Kidney epithelial cell (primary cell): ENCODE data around the gene TIA1. TPM values are rescaled to one million over a fixed set of nuclear protein-coding genes. Genes with fewer than 3 reads are reported as not detected.
"Not testable (repeated sequence)": the region's sequence is repeated elsewhere in the genome, so short reads cannot be mapped to it uniquely, and the experiment has no call there.

ENCODE experiments used
- DNase-seq: peaks from one replicate; pipeline ENCODE4 v3.0.0-alpha.2; 2010; ENCODE audit warnings: low read depth
- H3K27me3 ChIP-seq: 2 replicates; pipeline ENCODE4 v1.6.0; 2011; ENCODE audit warnings: low read length; ENCODE audit not compliant: control insufficient read depth, insufficient read depth
- H3K36me3 ChIP-seq: 2 replicates; pipeline ENCODE4 v1.5.1; 2011; ENCODE audit warnings: low read length; ENCODE audit not compliant: control insufficient read depth, insufficient read depth
- H3K4me3 ChIP-seq: 2 replicates; pipeline ENCODE4 v1.5.1; 2011; ENCODE audit warnings: low read depth, mild to moderate bottlenecking, control low read depth, low read length
- total RNA-seq: library from RNA; depleted of rRNA; stranded (reverse); fragments of >200 nt; gene quantifications from 2 replicates; pipeline ENCODE4 v1.2.3, GENCODE V29; 2015
- TF ChIP-seq, protein P1 (sequence below): IDR thresholded peaks from 2 replicates; pipeline ENCODE4 v1.5.1; 2011; ENCODE audit warnings: mild to moderate bottlenecking, moderate library complexity, low read length, control low read depth, inconsistent platforms; ENCODE audit not compliant: insufficient read depth, poor library complexity, severe bottlenecking

Gene TIA1
- total RNA-seq, 1 donor from 2014 or later = 64.6 TPM

DNA sequence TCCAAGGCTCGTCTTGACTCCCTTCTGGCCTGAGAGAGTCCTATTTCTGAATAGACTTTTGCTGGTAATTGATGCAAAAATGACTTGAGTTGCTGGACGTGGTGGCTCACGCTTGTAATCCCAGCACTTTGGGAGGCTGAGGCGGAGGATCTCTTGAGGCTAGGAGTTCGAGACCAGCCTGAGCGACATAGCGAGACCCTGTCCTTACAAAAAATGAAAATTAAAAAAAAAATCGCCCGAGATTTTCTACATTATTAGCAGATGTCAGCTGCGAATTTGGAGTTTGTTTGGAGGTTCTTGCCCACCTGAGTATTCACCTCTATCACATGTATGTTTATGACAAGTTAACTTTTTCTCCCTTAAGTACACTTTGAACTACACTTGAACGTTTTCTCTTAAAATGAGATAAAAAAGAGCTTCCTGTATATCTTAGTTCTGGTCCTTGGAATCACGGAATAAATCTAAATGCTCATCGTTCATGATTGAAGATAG lies 57.1 kb downstream of the TIA1 start:
- no peaks in the 10 kb centered on the region for H3K27me3 ChIP-seq
- H3K4me3 ChIP-seq = peak overlapping the region; percentile 64
- no peaks in the 10 kb centered on the region for H3K36me3 ChIP-seq
- no peak for DNase-seq
- TF ChIP-seq, protein P1, sequence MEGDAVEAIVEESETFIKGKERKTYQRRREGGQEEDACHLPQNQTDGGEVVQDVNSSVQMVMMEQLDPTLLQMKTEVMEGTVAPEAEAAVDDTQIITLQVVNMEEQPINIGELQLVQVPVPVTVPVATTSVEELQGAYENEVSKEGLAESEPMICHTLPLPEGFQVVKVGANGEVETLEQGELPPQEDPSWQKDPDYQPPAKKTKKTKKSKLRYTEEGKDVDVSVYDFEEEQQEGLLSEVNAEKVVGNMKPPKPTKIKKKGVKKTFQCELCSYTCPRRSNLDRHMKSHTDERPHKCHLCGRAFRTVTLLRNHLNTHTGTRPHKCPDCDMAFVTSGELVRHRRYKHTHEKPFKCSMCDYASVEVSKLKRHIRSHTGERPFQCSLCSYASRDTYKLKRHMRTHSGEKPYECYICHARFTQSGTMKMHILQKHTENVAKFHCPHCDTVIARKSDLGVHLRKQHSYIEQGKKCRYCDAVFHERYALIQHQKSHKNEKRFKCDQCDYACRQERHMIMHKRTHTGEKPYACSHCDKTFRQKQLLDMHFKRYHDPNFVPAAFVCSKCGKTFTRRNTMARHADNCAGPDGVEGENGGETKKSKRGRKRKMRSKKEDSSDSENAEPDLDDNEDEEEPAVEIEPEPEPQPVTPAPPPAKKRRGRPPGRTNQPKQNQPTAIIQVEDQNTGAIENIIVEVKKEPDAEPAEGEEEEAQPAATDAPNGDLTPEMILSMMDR = no peak

DNA sequence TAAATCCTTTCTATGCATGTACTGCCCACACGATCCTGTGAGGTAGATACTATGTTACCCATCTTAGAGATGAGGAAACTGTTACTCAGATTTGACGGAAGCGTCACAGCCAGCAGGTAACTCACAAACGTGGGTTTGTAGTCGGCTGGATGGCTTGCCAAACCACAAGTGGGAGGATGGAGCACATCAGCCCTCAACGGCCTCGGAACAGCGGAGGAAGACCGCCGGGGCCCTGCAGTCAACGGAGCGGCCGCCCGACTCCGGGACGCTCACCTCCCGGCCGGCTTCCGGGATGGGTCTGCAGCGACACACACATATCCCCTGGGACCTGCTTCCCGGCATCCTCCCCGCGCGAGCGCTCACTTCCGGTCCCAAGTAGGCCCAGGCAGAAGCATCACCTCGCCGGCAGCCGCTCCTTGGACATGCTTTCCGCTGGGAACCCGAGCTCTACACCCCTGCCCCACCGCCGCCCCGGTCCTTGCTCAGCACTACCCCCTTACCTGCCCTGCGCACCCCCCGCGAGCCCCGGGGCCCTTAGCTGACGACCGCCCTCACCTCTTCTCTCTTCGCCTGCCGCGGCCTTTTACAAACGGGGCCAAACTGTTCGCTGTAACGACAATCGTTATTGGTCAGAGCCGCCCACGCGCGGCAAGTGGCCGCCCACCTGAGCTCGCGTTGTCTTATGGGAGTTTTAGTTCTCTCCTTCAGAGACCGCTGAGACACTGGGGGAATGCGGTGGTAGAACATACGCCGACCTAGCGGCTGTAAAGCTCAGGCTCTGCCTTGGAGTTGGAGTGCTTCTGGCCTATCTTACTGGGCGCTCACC lies 57.8 kb downstream of the TIA1 start, which contains the start of gene C2orf42:
TSS of gene C2orf42 (minus strand) at position 602 of the 826 bp plus-strand sequence. CDS start 9,034 bp downstream, outside the sequence.
- TF ChIP-seq, protein P1 = peak; percentile 28
- Histone ChIP-seq H3K4me3 (peak within 1 kb of the TSS; percentile 64), H3K27me3 (no peaks in the 10 kb centered on the region), H3K36me3 (no peaks in the 10 kb centered on the region)
- peak; percentile 91 for DNase-seq

DNA sequence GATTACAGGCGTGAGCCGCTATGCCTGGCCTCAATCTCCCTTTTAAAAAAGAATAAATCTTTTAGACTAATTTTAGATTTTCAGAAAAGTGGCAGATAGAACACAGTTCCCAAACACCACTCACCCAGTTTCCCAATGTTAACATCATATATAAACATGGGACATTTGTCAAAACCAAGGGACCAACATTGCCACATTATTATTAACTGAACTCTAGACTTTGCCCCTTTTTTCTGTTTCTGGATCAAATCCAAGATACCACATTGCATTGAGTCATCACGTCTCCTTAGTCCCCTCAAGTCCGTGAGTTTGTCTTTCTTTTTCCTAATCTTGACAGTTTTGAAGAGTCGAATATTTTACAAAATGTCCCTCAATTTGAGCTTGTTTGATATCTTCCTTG lies 60.0 kb downstream of the TIA1 start:
- Histone ChIP-seq H3K4me3 (no peak overlapping the region), H3K27me3 (no peaks in the 10 kb centered on the region), H3K36me3 (no peaks in the 10 kb centered on the region)
- no peak for DNase-seq
- TF ChIP-seq, protein P1 = no peak

DNA sequence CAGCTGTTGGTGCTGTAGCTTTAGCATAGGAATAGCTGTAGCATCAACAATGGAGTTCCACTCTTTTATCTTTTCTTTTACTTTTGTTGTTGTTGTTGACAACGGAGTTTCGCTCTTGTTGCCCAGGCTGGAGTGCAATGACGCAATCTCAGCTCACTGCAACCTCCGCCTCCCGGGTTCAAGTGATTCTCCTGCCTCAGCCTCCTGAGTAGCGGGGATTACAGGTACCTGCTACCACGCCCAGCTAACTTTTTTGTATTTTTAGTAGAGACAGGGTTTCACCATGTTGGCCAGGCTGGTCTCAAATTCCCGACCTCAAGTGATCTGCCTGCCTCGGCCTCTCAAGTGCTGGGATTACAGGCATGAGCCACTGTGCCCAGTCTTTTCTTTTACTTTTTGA lies 61.3 kb downstream of the TIA1 start:
- H3K27me3 ChIP-seq, H3K4me3 ChIP-seq, H3K36me3 ChIP-seq, DNase-seq: not testable (repeated sequence)

DNA sequence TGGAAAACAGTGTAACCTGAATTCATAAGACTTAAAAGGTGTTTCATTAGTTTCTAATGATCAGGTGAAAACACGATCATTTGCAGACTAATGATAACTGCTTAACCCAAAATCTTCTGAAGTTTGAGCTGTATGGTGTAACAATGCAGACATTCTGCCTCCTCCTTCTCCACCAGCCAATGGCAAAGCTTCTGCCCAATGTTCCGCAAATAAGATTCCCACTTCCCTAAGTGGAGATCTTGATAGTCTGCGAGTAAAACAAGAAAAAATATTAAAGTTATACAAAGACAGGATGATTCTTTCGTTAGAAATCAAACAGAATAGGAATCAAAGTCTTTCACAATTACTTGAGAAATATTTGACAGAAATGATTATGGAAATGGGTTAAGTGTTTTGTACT lies 65.7 kb downstream of the TIA1 start:
- TF ChIP-seq, protein P1 = no peak
- Histone ChIP-seq H3K36me3 (no peaks in the 10 kb centered on the region), H3K27me3 (no peaks in the 10 kb centered on the region), H3K4me3 (no peak overlapping the region)
- DNase-seq = no peak

DNA sequence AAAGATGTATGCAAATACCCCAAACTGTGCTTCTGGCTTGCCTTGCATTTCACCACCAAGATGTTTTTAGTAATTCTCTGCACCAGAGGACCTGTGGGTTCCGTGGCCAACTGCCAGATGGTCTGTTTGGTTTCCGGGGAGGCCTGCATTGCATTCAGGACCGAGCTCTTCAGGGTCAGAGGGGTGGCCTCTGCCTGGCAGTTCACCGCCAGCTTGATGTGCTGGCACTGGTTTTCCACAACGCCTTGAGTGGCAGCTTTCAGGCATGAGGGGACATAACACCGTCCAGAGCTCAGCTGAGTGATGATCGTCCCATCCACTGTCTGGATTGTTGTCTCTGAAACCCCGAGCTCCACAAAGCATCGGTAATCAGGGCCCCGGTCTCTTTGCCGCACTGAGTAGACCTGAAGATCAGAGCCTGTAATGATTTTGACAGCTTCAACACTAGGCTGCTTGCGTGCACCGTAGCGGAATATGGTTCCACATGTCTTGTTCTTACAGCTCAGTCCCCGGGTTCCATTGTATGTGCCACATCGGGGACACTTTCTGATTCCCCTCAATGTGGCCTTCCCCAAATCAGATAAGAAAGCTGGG lies 67.0 kb downstream of the TIA1 start:
- TF ChIP-seq, protein P1 = no peak
- Histone ChIP-seq H3K27me3 (no peaks in the 10 kb centered on the region), H3K4me3 (no peak overlapping the region), H3K36me3 (no peaks in the 10 kb centered on the region)
- no peak for DNase-seq
